Right renal pelvis (tissue), 4 donors: ENCODE measurements around the gene NDUFA6. TPM values are rescaled to one million over a fixed set of nuclear protein-coding genes. Genes with fewer than 3 reads are reported as not detected.

Experiments
- DNase-seq, 4 donors: peaks; one replicate each; pipeline ENCODE4 v3.0.0-alpha.2; 2013; ENCODE audit warnings: low read depth in 4 of 4, low spot score in 3 of 4, missing footprints in 1 of 4
- polyA plus RNA-seq, 4 donors: library from polyadenylated mRNA; unstranded; fragments of 120-200 nt; gene quantifications; one replicate each; pipeline ENCODE4 v1.2.1, GENCODE V29; 2013; ENCODE audit not compliant: insufficient read length in 4 of 4

The NDUFA6 gene
- polyA plus RNA-seq, 4 donors: 110 to 133 (median 118) TPM

DNA sequence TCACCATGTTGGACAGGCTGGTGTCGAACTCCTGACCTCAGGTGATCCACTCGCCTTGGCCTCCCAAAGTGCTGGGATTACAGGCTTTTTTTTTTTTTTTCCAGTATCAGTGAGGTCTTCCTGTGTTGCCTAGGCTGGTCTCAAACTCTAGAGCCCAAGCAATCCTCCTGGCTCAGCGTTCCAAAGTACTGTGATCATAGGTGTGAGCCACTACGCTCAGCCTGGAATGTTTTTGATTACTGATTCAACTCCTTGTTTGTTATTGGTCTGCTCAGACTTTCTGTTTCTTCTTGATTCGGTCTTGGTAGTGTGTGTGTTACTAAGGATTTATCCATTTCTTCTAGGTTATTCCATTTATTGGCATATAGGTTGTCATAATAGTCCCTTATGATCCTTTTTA is 51.3 kb downstream of the NDUFA6 start:
- no peak for DNase-seq

Other genes with a start within 250 kb of the NDUFA6 start
- gene SHISA8, start 175.7 kb downstream of the NDUFA6 start, polyA plus RNA-seq: under 1 TPM; 0.39 to 0.97 (median 0.59) TPM
- gene TNFRSF13C, start 164.0 kb downstream of the NDUFA6 start, polyA plus RNA-seq: 1 to 10 TPM; 1.2 to 2.7 (median 1.8) TPM
- 10 to 100 TPM; 11.2 to 16.2 (median 13.5) TPM for gene CENPM, start 143.6 kb downstream of the NDUFA6 start, polyA plus RNA-seq
- 1 to 10 TPM; 4.9 to 7.6 (median 6.8) TPM for gene SEPTIN3, start 121.3 kb downstream of the NDUFA6 start, polyA plus RNA-seq
- 1 to 10 TPM; 3.3 to 5.1 (median 4.1) TPM for gene WBP2NL, start 92.0 kb downstream of the NDUFA6 start, polyA plus RNA-seq
- gene NAGA, start 20.0 kb downstream of the NDUFA6 start, polyA plus RNA-seq: 10 to 100 TPM; 26.3 to 31.1 (median 28.2) TPM
- 10 to 100 TPM; 10.4 to 13.4 (median 11.9) TPM for gene PHETA2, start 16.5 kb downstream of the NDUFA6 start, polyA plus RNA-seq
- gene SMDT1, start 11.1 kb downstream of the NDUFA6 start, polyA plus RNA-seq: 100 to 1,000 TPM in 3 of 4 donors, 10 to 100 TPM in 1; 74.2 to 142 (median 111) TPM
- gene CYP2D6, start 40.0 kb upstream of the NDUFA6 start, polyA plus RNA-seq: 1 to 10 TPM; 2.5 to 7.3 (median 3.5) TPM
- gene TCF20, start 179.9 kb upstream of the NDUFA6 start, polyA plus RNA-seq: 10 to 100 TPM; 25.2 to 27.9 (median 26.6) TPM